Uterus (tissue), 4 donors: ENCODE measurements around the gene BMPR1B. TPM values are rescaled to one million over a fixed set of nuclear protein-coding genes. Genes with fewer than 3 reads are reported as not detected.

Source experiments
- DNase-seq, 2 donors: peaks; one replicate each; pipeline ENCODE4 v3.0.0-alpha.2; 2019 to 2020
- H3K27ac ChIP-seq, 2 donors: fragments of 200-600 bp; sonication (generic); 1 replicate in 1 of 2; 2 replicates in 1 of 2; pipeline ENCODE4 v1.5.1; 2016 to 2018
- H3K27me3 ChIP-seq, 2 donors: fragments of 200-600 bp; sonication (generic); one replicate each; pipeline ENCODE4 v1.5.1; 2018 to 2019; ENCODE audit warnings: control low read depth in 1 of 2
- H3K36me3 ChIP-seq, 2 donors: fragments of 200-600 bp; sonication (generic); one replicate each; pipeline ENCODE4 v1.5.1; 2019; ENCODE audit warnings: control low read depth in 1 of 2
- H3K4me1 ChIP-seq, 2 donors: fragments of 200-600 bp; sonication (generic); one replicate each; pipeline ENCODE4 v1.5.1; 2018 to 2019; ENCODE audit warnings: control low read depth in 1 of 2
- H3K4me3 ChIP-seq, 2 donors: fragments of 200-600 bp; sonication (generic); 1 replicate in 1 of 2; 2 replicates in 1 of 2; pipeline ENCODE4 v1.5.1; 2018 to 2019; ENCODE audit warnings: mild to moderate bottlenecking in 1 of 2
- H3K9me3 ChIP-seq, 2 donors: fragments of 200-600 bp; sonication (generic); one replicate each; pipeline ENCODE4 v1.5.1; 2019; ENCODE audit warnings: control low read depth in 1 of 2
- CTCF ChIP-seq, 4 experiments: fragments of 200-600 bp in 2 of 4; fragments of 450-650 bp in 2 of 4; sonication (generic) in 2 of 4; IDR thresholded peaks; one replicate each; pipeline ENCODE4 v1.5.1; 2016 to 2019; ENCODE audit warnings: antibody characterized with exemption in 4 of 4, mild to moderate bottlenecking in 2 of 4, moderate library complexity in 1 of 4
- POLR2A ChIP-seq, 2 donors: fragments of 450-650 bp; IDR thresholded peaks; one replicate each; pipeline ENCODE4 v1.6.1; 2016; ENCODE audit warnings: antibody characterized with exemption in 2 of 2, mild to moderate bottlenecking in 1 of 2, moderate library complexity in 1 of 2
- intact Hi-C: fragments of 100-400 bp; cut with DNase I; formaldehyde crosslinking; loops from one replicate; pipeline ENCODE4 v1.15.1; 2023; ENCODE audit warnings: low total_unique reads
- total RNA-seq, 4 donors: library from RNA; depleted of rRNA in 3 of 4; stranded (reverse); fragments of >200 nt in 3 of 4; gene quantifications; one replicate each; pipeline versions ENCODE4 v1.1.0 to v1.2.4, GENCODE V29; 2014 to 2023
- donor health status: DM: yes; HTN: yes; CAD: no.

The BMPR1B gene
- total RNA-seq, 4 donors from 2014 or later = under 0.01 to 13.6 (median 3.3) TPM

DNA sequence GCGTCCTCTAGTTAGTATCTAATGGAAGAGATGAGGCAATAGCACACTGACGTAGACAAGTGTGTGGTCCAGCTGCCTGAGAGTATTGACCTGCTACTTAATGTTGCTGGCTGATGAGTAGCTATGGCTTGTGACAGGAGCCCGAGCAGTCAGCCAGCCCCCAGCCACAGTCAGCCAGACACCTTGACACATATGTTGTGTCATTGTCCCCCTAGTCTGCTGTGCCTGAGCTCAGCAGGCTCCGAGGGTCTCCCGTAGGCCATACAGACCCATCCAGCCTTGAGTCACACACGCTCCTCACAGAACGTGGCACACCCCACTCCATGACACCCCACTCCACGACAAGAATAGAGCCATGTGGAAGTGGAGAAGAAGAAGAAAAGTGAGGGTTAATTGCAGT, 428.9 kb downstream of the BMPR1B start:
- DNase-seq = no peak
- H3K4me3 ChIP-seq = no peak overlapping the region
- intact Hi-C loops = no loop called here

GRCh38 chr4:95188701-95189370, 431.1 kb downstream of the BMPR1B start:
- H3K4me3 ChIP-seq = no peak overlapping the region
- no peaks in the 10 kb centered on the region for H3K36me3 ChIP-seq
- intact Hi-C loops = no loop called here
- no peaks in the 10 kb centered on the region for H3K9me3 ChIP-seq
- no peak overlapping the region for H3K27ac ChIP-seq
- H3K27me3 ChIP-seq = no peaks in the 10 kb centered on the region
- H3K4me1 ChIP-seq = no peaks in the 10 kb centered on the region
- DNase-seq = no peak
- TF ChIP-seq CTCF (IDR thresholded peaks at IDR 0.05) = no peak
- TF ChIP-seq POLR2A (IDR thresholded peaks at IDR 0.05) = no peak

More for the DNA sequence above, 428.9 kb downstream of the BMPR1B start:
- no peak for TF ChIP-seq CTCF (IDR thresholded peaks at IDR 0.05)
- TF ChIP-seq POLR2A (IDR thresholded peaks at IDR 0.05) = no peak
- H3K4me1 ChIP-seq = no peaks in the 10 kb centered on the region
- H3K27me3 ChIP-seq = no peaks in the 10 kb centered on the region
- no peaks in the 10 kb centered on the region for H3K36me3 ChIP-seq
- no peak overlapping the region for H3K27ac ChIP-seq
- no peaks in the 10 kb centered on the region for H3K9me3 ChIP-seq

GRCh38 chr4:95190751-95191436, 433.1 kb downstream of the BMPR1B start:
- no peak for TF ChIP-seq POLR2A (IDR thresholded peaks at IDR 0.05)
- H3K36me3 ChIP-seq = no peaks in the 10 kb centered on the region
- H3K4me3 ChIP-seq = no peak overlapping the region
- no peaks in the 10 kb centered on the region for H3K9me3 ChIP-seq
- intact Hi-C loops = no loop called here
- peak; percentile 32 to 58 for DNase-seq
- H3K4me1 ChIP-seq = no peaks in the 10 kb centered on the region
- no peak overlapping the region for H3K27ac ChIP-seq
- no peaks in the 10 kb centered on the region for H3K27me3 ChIP-seq

- TF ChIP-seq POLR2A (IDR thresholded peaks at IDR 0.05) (no peak), CTCF (IDR thresholded peaks at IDR 0.05) (no peak)
- Histone ChIP-seq H3K27me3 (no peaks in the 10 kb centered on the region), H3K4me3 (no peak overlapping the region), H3K9me3 (no peaks in the 10 kb centered on the region), H3K4me1 (no peaks in the 10 kb centered on the region), H3K36me3 (no peaks in the 10 kb centered on the region), H3K27ac (no peak overlapping the region)
- intact Hi-C loops = no loop called here
- DNase-seq = no peak
Observed at GRCh38 chr4:95191537-95191936, 433.8 kb downstream of the BMPR1B start.

- no peak for DNase-seq
- H3K9me3 ChIP-seq = no peaks in the 10 kb centered on the region
Observed at GRCh38 chr4:95193391-95194224, 435.9 kb downstream of the BMPR1B start.

More at GRCh38 chr4:95193391-95194224, 435.9 kb downstream of the BMPR1B start:
- intact Hi-C loops = no loop called here
- H3K4me1 ChIP-seq = no peaks in the 10 kb centered on the region
- no peak overlapping the region for H3K27ac ChIP-seq
- no peaks in the 10 kb centered on the region for H3K27me3 ChIP-seq
- no peak overlapping the region for H3K4me3 ChIP-seq
- no peak for TF ChIP-seq CTCF (IDR thresholded peaks at IDR 0.05)
- no peak for TF ChIP-seq POLR2A (IDR thresholded peaks at IDR 0.05)
- H3K36me3 ChIP-seq = no peaks in the 10 kb centered on the region
